ENCODE measurements around the gene ZNF827. TPM values are rescaled to one million over a fixed set of nuclear protein-coding genes. Genes with fewer than 3 reads are reported as not detected.
A peak's percentile ranks its signal among the peaks of the same experiment; 100 is the strongest.

Gene ZNF827
- total and polyA plus RNA-seq, 2 experiments from 2014 or later: 20.3 to 33.1 TPM

DNA sequence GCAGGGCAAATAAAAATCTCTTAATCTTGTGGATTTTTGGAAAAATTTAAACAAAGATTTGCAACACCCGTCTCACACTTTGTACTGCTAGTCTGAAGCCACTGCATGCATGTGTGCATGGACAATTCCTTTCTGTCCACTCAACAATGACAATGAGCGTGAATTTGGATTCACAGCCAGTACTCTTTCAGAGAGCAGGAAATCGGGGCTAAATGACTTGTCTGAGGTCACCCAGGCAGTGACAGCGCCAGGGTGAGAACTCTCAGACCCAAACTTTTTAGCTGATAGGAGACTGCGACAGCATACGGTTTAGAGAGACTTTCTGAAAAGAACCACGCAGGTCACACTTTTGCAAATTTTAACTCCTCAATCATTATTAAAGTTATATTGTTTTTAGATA, 90.9 kb downstream of the ZNF827 start:
- Histone ChIP-seq H3K27me3 (ENCODE audit: insufficient read depth) (no peaks in the 10 kb centered on the region), H3K36me3 (ENCODE audit: insufficient read depth) (peaks cover 6% of the 10 kb centered on the region), H4K20me1 (replicated peaks; ENCODE audit: insufficient read depth) (no peaks in the 10 kb centered on the region), H3K79me2 (replicated peaks; ENCODE audit: insufficient read depth) (peaks cover 5% of the 10 kb centered on the region; the same call in 1 of the 2 replicates), H3K4me2 (no peak overlapping the region), H3K9me2 (ENCODE audit: insufficient read depth) (no peaks in the 10 kb centered on the region), H2AFZ (no peak overlapping the region), H3F3A (replicated peaks; ENCODE audit: low read depth) (no peaks in the 10 kb centered on the region), H3K4me3 (no peak overlapping the region), H3K4me1 (ENCODE audit: insufficient read depth) (peaks cover 11% of the 10 kb centered on the region), H3K27ac (ENCODE audit: low read depth) (peak overlapping the region; percentile 47; the same call in 1 of the 2 replicates)
- DNase-seq (ENCODE audit: low spot score): no peak
- TF ChIP-seq CREB1 (CRISPR knock-in tag; IDR thresholded peaks at IDR 0.05; ENCODE audit: low read depth): no peak
- TF ChIP-seq ZNF331 (CRISPR knock-in tag; IDR thresholded peaks at IDR 0.05; ENCODE audit: low read depth): no peak
- TF ChIP-seq EZH2 (IDR thresholded peaks at IDR 0.05; ENCODE audit: low read depth, unreplicated experiment): no peak
- Mint-ChIP-seq H3K4me1 (peaks cover 24% of the 10 kb centered on the region), H3K36me3 (ENCODE audit: low read depth) (peaks cover 49% of the 10 kb centered on the region), H3K9me3 (no peaks in the 10 kb centered on the region), H3K27ac (peak overlapping the region; percentile 62; the same call in 1 of the 2 replicates), H3K4me3 (no peak overlapping the region), H3K27me3 (ENCODE audit: insufficient read depth, low read depth, poor library complexity) (peaks cover 5% of the 10 kb centered on the region)
- no peak for ATAC-seq

DNA sequence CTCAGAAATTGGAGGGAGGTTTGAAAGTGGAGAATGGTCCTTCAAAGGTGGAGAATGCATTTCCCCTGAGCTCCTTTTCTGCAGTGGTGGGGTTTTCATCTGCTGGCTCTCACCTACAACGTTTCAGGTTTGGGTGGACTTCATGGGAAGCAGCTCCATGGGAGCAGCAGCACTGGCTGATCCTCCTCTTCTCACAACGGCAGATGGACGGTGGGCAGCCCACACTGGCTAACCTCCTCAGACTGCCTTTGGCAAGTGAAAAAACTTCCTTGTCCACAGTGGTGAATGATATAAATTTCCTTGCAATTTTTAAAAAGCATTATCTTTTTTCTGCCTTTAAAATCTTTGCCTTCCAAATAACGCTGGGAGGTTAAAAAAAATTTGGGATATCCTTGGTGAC, 93.5 kb downstream of the ZNF827 start:
- Histone ChIP-seq H3K27ac (ENCODE audit: low read depth) (no peak overlapping the region), H3K4me1 (ENCODE audit: insufficient read depth) (peaks cover 13% of the 10 kb centered on the region), H3K79me2 (replicated peaks; ENCODE audit: insufficient read depth) (no peaks in the 10 kb centered on the region), H3K4me2 (no peak overlapping the region), H3K27me3 (ENCODE audit: insufficient read depth) (no peaks in the 10 kb centered on the region), H2AFZ (no peak overlapping the region), H3K36me3 (ENCODE audit: insufficient read depth) (peaks cover 13% of the 10 kb centered on the region), H4K20me1 (replicated peaks; ENCODE audit: insufficient read depth) (no peaks in the 10 kb centered on the region), H3F3A (replicated peaks; ENCODE audit: low read depth) (no peaks in the 10 kb centered on the region), H3K9me2 (ENCODE audit: insufficient read depth) (no peaks in the 10 kb centered on the region), H3K4me3 (no peak overlapping the region)
- peak overlapping the region; percentile 62; the same call in 1 of the 2 replicates for H3K27ac Mint-ChIP-seq
- H3K4me1 Mint-ChIP-seq: peaks cover 32% of the 10 kb centered on the region
- H3K4me3 Mint-ChIP-seq: no peak overlapping the region
- H3K9me3 Mint-ChIP-seq: no peaks in the 10 kb centered on the region
- no peak for DNase-seq (ENCODE audit: low spot score)
- H3K27me3 Mint-ChIP-seq (ENCODE audit: insufficient read depth, low read depth, poor library complexity): peaks cover 4% of the 10 kb centered on the region
- no peak for ATAC-seq
- peaks cover 71% of the 10 kb centered on the region for H3K36me3 Mint-ChIP-seq (ENCODE audit: low read depth)
- TF ChIP-seq ETS1 (IDR thresholded peaks at IDR 0.05): no peak
- TF ChIP-seq POLR2AphosphoS5 (IDR thresholded peaks at IDR 0.05; ENCODE audit: low read depth): no peak
- no peak for TF ChIP-seq ZNF331 (CRISPR knock-in tag; IDR thresholded peaks at IDR 0.05; ENCODE audit: low read depth)
- TF ChIP-seq JUNB (IDR thresholded peaks at IDR 0.05; ENCODE audit: unreplicated experiment): no peak
- no peak for TF ChIP-seq REST (IDR thresholded peaks at IDR 0.05; ENCODE audit: unreplicated experiment)
- no peak for TF ChIP-seq ZNF462 (CRISPR knock-in tag; IDR thresholded peaks at IDR 0.05)
- TF ChIP-seq CTCF (conservative IDR thresholded peaks at IDR 0.05; ENCODE audit: low read depth in 2 of 2): no peak
- no peak for TF ChIP-seq EZH2 (IDR thresholded peaks at IDR 0.05; ENCODE audit: low read depth, unreplicated experiment)

All from GM23338 (cell line).